Measurements from ENCODE around the gene MIAT.

The MIAT gene

DNA sequence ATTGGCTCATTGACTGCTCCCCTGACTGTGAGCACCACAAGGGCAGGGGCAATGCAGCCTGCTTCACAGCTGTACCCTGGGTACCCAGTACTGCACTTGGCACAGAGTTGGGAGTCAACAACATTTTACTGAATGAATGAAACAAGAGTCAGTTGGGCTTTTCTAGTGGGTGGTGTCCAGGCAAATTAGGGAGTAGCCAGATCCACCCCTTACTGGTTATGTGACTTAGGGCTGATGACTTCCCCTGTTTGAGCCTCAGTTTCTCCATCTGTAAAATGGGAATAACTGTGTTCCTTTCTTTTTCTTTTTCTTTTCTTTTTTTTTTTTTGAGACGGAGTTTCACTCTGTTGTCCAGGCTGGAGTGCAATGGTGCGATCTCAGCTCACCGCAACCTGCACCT, 23.1 kb downstream of the MIAT start:
- Histone ChIP-seq H3K9me3 (ENCODE audit: insufficient read depth, low read depth, low read length) (no peaks in the 10 kb centered on the region), H3K36me3 (ENCODE audit: insufficient read depth, low read length) (no peaks in the 10 kb centered on the region), H3K9ac (ENCODE audit: low read depth, low read length) (no peak overlapping the region), H3K27me3 (ENCODE audit: insufficient read depth, low read length) (no peaks in the 10 kb centered on the region), H3K4me1 (ENCODE audit: insufficient read depth, low read length) (peaks cover 11% of the 10 kb centered on the region), H3K27ac (ENCODE audit: low read depth, low read length) (no peak overlapping the region), H3K4me3 (ENCODE audit: low read length) (no peak overlapping the region)
- WGBS: 98% methylated on average over 3 of the region's 3 CpGs

DNA sequence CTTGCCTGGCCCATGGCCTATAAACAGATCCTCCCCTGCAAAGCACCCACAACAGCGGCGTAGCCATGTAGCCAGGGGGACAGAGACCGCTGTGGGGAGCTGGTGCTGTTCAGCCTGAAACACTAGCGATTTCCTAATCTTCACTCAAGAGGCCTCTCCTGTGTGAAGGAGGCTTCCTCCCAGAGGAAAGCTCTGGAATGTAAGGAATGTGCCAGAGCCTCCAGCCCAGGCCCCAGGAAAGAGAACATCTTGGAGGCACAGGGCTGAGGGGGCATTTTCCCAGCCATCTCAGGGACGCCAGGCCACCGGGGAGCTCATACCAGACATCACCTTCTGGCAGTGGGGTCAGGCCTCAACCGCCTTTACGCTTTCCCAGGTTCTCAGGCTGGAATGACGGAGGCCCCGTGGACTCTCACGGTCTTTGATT, 24.0 kb downstream of the MIAT start:
- H3K4me1 ChIP-seq (ENCODE audit: insufficient read depth, low read length): peaks cover 11% of the 10 kb centered on the region
- no peaks in the 10 kb centered on the region for H3K36me3 ChIP-seq (ENCODE audit: insufficient read depth, low read length)
- 76% methylated on average over 11 of the region's 11 CpGs for WGBS
- no peaks in the 10 kb centered on the region for H3K27me3 ChIP-seq (ENCODE audit: insufficient read depth, low read length)
- H3K27ac ChIP-seq (ENCODE audit: low read depth, low read length): peak overlapping the region; percentile 77
- H3K4me3 ChIP-seq (ENCODE audit: low read length): no peak overlapping the region
- no peaks in the 10 kb centered on the region for H3K9me3 ChIP-seq (ENCODE audit: insufficient read depth, low read depth, low read length)
- peak overlapping the region; percentile 29 for H3K9ac ChIP-seq (ENCODE audit: low read depth, low read length)

DNA sequence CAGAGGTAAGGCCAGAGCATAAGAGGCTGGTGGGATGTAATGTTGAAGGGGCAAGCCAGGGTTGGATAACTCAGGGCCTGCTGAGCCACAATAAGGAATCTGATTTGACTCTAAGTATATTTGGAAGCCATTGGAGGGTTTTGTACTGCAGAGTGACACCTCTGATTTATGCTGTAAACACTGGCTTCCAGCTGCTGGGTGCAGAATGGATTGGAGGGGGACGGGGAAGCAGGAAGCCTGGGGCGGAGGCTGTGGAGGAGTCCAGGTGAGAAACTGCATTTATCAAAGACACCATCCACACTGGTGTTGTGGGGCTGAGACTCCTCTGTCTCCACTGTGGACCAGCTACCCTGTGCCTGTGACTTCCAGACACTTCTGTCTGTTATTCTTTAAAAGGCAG, 26.8 kb downstream of the MIAT start:
- peaks cover 4% of the 10 kb centered on the region; the same call in 1 of the 2 replicates for H3K27me3 ChIP-seq (ENCODE audit: insufficient read depth, low read length)
- H3K9me3 ChIP-seq (ENCODE audit: insufficient read depth, low read depth, low read length): no peaks in the 10 kb centered on the region
- no peak overlapping the region for H3K4me3 ChIP-seq (ENCODE audit: low read length)
- no peak overlapping the region for H3K9ac ChIP-seq (ENCODE audit: low read depth, low read length)
- no peak overlapping the region for H3K27ac ChIP-seq (ENCODE audit: low read depth, low read length)
- 100% methylated on average over 1 of the region's 2 CpGs for WGBS
- H3K36me3 ChIP-seq (ENCODE audit: insufficient read depth, low read length): no peaks in the 10 kb centered on the region
- peaks cover 19% of the 10 kb centered on the region for H3K4me1 ChIP-seq (ENCODE audit: insufficient read depth, low read length)

DNA sequence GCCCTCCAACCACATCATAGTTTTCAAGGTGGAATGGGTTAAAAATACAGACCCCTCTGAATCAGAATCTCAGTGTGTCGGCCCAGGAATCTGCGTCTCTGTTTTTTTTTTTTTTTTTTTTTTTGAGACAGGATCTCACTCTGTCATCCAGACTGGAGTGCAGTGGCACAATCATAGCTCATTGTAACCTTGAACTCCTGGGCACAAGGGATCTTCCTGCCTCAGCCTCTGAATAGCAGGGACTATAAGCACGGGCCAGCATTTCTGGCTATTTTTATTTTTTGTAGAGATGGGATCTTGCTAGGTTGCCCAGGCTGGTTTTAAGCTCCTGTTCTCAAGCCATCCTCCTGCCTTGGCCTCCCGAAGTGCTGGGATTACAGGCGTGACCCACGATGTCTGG, 28.2 kb downstream of the MIAT start:
- H3K36me3 ChIP-seq (ENCODE audit: insufficient read depth, low read length): no peaks in the 10 kb centered on the region
- peaks cover 11% of the 10 kb centered on the region; the same call in 1 of the 2 replicates for H3K27me3 ChIP-seq (ENCODE audit: insufficient read depth, low read length)
- no peak overlapping the region for H3K9ac ChIP-seq (ENCODE audit: low read depth, low read length)
- WGBS: 94% methylated on average over 6 of the region's 6 CpGs
- peaks cover 24% of the 10 kb centered on the region for H3K4me1 ChIP-seq (ENCODE audit: insufficient read depth, low read length)
- no peak overlapping the region for H3K27ac ChIP-seq (ENCODE audit: low read depth, low read length)
- no peaks in the 10 kb centered on the region for H3K9me3 ChIP-seq (ENCODE audit: insufficient read depth, low read depth, low read length)
- H3K4me3 ChIP-seq (ENCODE audit: low read length): no peak overlapping the region

DNA sequence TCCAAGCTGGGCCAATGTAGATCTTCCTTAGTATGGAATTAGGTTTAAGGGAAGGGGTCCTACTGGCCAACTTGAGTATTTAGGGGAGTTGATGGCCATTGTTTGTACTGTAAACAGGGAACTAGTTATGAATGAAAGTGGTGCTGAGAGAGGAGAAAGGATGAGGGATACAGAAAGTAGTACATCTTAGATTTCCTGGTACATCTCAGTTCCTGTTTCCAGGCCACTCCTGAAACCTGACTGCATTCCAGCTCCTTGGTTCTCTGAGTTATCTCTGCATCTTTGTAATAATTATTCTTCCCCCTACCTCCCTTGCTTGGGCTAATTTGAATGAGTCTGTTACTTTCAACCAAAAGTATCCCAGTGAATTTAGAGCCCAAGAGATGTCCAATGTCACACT, 30.1 kb downstream of the MIAT start:
- H3K9ac ChIP-seq (ENCODE audit: low read depth, low read length): no peak overlapping the region
- no peaks in the 10 kb centered on the region for H3K36me3 ChIP-seq (ENCODE audit: insufficient read depth, low read length)
- no peak overlapping the region for H3K27ac ChIP-seq (ENCODE audit: low read depth, low read length)
- H3K27me3 ChIP-seq (ENCODE audit: insufficient read depth, low read length): peaks cover 20% of the 10 kb centered on the region; the same call in 1 of the 2 replicates
- H3K9me3 ChIP-seq (ENCODE audit: insufficient read depth, low read depth, low read length): no peaks in the 10 kb centered on the region
- H3K4me3 ChIP-seq (ENCODE audit: low read length): no peak overlapping the region
- H3K4me1 ChIP-seq (ENCODE audit: insufficient read depth, low read length): peaks cover 12% of the 10 kb centered on the region

DNA sequence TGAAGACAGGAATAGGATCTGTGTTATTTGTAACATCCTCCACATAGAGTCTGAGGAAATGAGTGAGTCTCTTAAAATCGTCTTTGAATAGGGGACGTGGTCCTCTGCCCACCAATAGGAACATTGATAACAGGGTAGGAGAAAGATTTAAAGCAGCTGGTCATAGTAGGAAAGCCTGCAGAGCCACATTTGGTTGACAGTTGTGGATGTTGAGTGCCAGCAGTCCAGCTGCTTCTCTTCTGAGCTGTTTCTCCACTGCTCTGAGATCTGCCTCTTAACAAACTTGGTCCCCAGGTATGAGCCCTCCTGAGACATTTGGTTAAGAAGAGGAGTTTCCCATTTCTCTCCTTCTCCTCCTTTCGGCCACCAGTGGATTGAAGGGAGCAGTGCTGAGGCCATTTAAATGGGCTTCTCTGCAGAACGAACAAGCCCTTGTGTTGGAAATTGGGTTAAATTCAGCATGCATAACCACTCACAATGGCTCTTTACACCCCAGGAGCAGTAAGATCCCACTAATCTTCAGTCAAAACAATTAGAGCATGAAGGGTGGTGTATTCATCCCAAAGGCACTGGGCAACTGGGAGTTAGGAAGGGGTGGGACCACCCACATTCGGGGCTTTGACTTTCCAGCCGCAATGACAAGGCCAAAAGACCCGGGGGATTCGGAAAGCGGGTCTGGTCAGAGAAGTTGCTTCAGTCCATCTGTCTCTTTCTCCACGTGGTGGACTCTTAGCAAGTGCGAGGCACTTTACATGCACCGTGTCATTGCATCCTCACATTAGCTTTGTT, 32.3 kb downstream of the MIAT start:
- no peak overlapping the region for H3K4me3 ChIP-seq (ENCODE audit: low read length)
- H3K36me3 ChIP-seq (ENCODE audit: insufficient read depth, low read length): no peaks in the 10 kb centered on the region
- WGBS: 30% methylated on average over 11 of the region's 12 CpGs
- H3K9me3 ChIP-seq (ENCODE audit: insufficient read depth, low read depth, low read length): no peaks in the 10 kb centered on the region
- peaks cover 20% of the 10 kb centered on the region; the same call in 1 of the 2 replicates for H3K27me3 ChIP-seq (ENCODE audit: insufficient read depth, low read length)
- H3K4me1 ChIP-seq (ENCODE audit: insufficient read depth, low read length): peaks cover 12% of the 10 kb centered on the region
- H3K27ac ChIP-seq (ENCODE audit: low read depth, low read length): peak overlapping the region; percentile 25; the same call in 1 of the 2 replicates
- no peak overlapping the region for H3K9ac ChIP-seq (ENCODE audit: low read depth, low read length)

DNA sequence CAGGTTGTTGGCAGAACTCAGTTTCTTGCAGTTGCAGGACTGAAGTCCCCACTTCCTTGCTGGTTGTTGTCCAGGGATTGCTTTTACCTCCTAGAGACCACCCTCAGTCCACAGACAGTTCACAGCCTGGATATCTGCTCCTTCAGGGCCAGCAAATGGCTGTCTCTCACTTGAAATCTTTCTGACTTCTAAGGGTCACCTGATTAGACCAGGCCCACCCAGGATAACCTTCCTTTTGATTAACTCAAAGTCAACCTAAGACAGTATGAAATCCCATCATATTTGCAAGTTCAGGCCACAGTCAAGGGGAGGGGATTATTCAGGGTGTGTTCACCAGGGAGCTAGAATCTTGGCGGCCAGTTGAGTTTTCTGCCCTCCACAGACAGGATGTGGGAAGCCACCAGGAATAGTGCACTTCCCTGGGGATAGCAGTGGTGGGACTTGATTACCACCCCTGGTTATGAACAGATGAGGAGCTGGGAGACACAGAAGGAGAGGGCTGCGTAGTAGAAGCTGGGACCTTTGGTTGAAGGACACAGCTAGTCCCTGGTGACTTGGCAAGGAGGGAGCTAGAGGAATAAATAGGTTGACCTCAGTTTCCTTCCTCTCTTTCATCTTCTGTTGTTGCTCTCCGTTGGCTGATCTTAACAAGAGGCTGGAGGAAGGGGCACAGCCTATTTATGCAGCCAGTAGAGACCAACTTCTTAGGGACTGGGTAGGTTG, 33.4 kb downstream of the MIAT start:
- no peak overlapping the region for H3K9ac ChIP-seq (ENCODE audit: low read depth, low read length)
- no peak overlapping the region for H3K4me3 ChIP-seq (ENCODE audit: low read length)
- H3K27me3 ChIP-seq (ENCODE audit: insufficient read depth, low read length): peaks cover 20% of the 10 kb centered on the region; the same call in 1 of the 2 replicates
- peaks cover 12% of the 10 kb centered on the region for H3K4me1 ChIP-seq (ENCODE audit: insufficient read depth, low read length)
- H3K9me3 ChIP-seq (ENCODE audit: insufficient read depth, low read depth, low read length): no peaks in the 10 kb centered on the region
- no peaks in the 10 kb centered on the region for H3K36me3 ChIP-seq (ENCODE audit: insufficient read depth, low read length)
- 92% methylated on average over 3 of the region's 3 CpGs for WGBS
- no peak overlapping the region for H3K27ac ChIP-seq (ENCODE audit: low read depth, low read length)

DNA sequence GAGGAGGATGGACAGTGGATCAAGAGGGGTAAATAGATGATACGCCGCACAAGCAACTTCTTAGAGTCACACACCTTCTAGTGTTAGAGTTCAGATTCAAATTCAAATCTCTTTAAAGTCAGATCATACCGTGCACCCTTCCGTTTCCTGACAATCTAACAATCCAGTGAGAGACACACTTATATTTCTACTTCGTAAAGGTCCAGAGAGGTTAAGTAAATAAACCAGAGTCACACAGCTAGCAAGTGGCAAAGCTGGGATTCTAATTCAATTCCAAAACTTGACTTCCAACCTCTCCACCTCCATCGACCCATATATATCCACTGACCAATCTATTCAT, 34.0 kb downstream of the MIAT start:
- Histone ChIP-seq H3K36me3 (ENCODE audit: insufficient read depth, low read length) (no peaks in the 10 kb centered on the region), H3K9ac (ENCODE audit: low read depth, low read length) (no peak overlapping the region), H3K27ac (ENCODE audit: low read depth, low read length) (no peak overlapping the region), H3K4me1 (ENCODE audit: insufficient read depth, low read length) (peaks cover 12% of the 10 kb centered on the region), H3K9me3 (ENCODE audit: insufficient read depth, low read depth, low read length) (no peaks in the 10 kb centered on the region), H3K27me3 (ENCODE audit: insufficient read depth, low read length) (peaks cover 20% of the 10 kb centered on the region; the same call in 1 of the 2 replicates), H3K4me3 (ENCODE audit: low read length) (no peak overlapping the region)
- WGBS: 88% methylated on average over 5 of the region's 6 CpGs

DNA sequence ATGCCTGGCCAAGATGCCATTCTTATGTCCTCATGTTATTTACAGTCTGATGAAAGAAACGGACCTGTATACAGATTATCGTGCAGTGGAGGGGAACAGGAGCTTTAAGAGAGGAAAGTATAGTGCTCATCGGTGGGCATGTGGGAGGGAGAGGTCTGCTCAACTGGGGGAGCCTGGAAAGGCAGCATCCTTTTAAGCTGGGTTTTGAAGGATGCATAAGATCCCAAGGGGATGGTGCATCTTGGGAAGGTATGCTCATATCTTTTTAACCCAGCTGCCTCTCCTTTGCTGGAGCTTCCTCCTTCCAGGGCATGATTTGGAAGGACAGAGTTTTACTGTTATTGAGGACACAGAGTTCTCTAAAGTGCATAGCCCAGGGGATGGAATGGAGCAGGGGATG, 34.8 kb downstream of the MIAT start:
- Histone ChIP-seq H3K27ac (ENCODE audit: low read depth, low read length) (no peak overlapping the region), H3K27me3 (ENCODE audit: insufficient read depth, low read length) (peaks cover 20% of the 10 kb centered on the region; the same call in 1 of the 2 replicates), H3K9ac (ENCODE audit: low read depth, low read length) (no peak overlapping the region), H3K4me3 (ENCODE audit: low read length) (no peak overlapping the region), H3K4me1 (ENCODE audit: insufficient read depth, low read length) (peaks cover 12% of the 10 kb centered on the region), H3K36me3 (ENCODE audit: insufficient read depth, low read length) (no peaks in the 10 kb centered on the region), H3K9me3 (ENCODE audit: insufficient read depth, low read depth, low read length) (no peaks in the 10 kb centered on the region)
- WGBS: 94% methylated on average over 3 of the region's 3 CpGs

DNA sequence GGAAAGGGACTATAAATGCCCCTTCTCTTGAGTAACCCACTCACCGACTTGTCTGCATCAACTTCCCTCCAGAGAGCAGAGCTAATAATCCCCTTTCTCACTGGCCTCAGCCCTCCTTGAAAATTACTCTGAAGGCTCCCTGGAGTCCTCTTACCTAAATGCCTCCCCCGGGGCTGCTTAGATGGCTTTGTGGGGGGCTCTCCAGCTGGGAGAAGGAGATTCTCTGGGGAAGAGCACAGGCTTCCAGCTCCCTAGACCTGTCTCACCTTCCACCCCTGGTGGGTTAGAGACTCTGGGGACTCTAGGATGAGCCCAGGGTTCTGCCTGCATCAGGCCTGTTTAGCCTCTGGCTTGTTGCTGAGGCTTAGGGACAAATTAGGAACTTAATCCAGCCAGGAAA, 39.8 kb downstream of the MIAT start:
- H3K4me1 ChIP-seq (ENCODE audit: insufficient read depth, low read length): no peaks in the 10 kb centered on the region
- H3K27ac ChIP-seq (ENCODE audit: low read depth, low read length): no peak overlapping the region
- H3K9me3 ChIP-seq (ENCODE audit: insufficient read depth, low read depth, low read length): peaks cover 19% of the 10 kb centered on the region
- peaks cover 6% of the 10 kb centered on the region; the same call in 1 of the 2 replicates for H3K36me3 ChIP-seq (ENCODE audit: insufficient read depth, low read length)
- WGBS: 80% methylated on average over 1 of the region's 2 CpGs
- H3K9ac ChIP-seq (ENCODE audit: low read depth, low read length): no peak overlapping the region
- H3K27me3 ChIP-seq (ENCODE audit: insufficient read depth, low read length): no peaks in the 10 kb centered on the region
- H3K4me3 ChIP-seq (ENCODE audit: low read length): no peak overlapping the region

DNA sequence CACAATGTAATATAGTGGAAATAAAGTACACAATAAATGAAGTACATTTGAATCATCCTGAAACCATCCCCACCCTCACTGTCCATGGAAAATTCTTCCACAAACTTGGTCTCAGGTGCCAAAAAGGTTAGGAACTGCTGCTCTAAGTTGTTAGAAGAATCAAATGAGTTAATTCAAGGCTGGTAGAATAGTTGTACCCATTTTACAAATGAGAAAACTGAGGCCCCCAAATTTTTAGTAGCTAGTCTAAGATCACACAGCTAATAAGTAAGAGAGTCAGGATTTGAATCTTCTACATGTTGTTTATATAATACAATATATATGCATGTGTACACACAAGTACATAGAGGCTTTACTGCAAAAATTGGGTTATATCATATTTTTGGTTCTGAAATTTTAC, 43.1 kb downstream of the MIAT start:
- Histone ChIP-seq H3K27me3 (ENCODE audit: insufficient read depth, low read length) (no peaks in the 10 kb centered on the region), H3K9me3 (ENCODE audit: insufficient read depth, low read depth, low read length) (peaks cover 19% of the 10 kb centered on the region), H3K27ac (ENCODE audit: low read depth, low read length) (no peak overlapping the region), H3K9ac (ENCODE audit: low read depth, low read length) (no peak overlapping the region), H3K4me3 (ENCODE audit: low read length) (no peak overlapping the region), H3K36me3 (ENCODE audit: insufficient read depth, low read length) (peaks cover 6% of the 10 kb centered on the region; the same call in 1 of the 2 replicates), H3K4me1 (ENCODE audit: insufficient read depth, low read length) (no peaks in the 10 kb centered on the region)

All from HUES64 (cell line).